Neural cell (in vitro differentiated cells): ENCODE measurements around the gene PLCD1. TPM values are rescaled to one million over a fixed set of nuclear protein-coding genes. Genes with fewer than 3 reads are reported as not detected.

Source experiments
- H2AFZ ChIP-seq: fragments of 200-600, 300-800 bp; sonication (generic), shearing (Covaris generic); 2 replicates; pipeline ENCODE4 v1.6.0; 2014; ENCODE audit warnings: low read depth, mild to moderate bottlenecking, antibody characterized with exemption, low read length, moderate library complexity
- H3F3A ChIP-seq: fragments of 200-600 bp; shearing (Covaris generic); 2 replicates; pipeline ENCODE4 v1.6.1; 2016; ENCODE audit warnings: mild to moderate bottlenecking, moderate library complexity, mixed read lengths, antibody characterized with exemption, low read length; ENCODE audit not compliant: insufficient read depth, poor library complexity, severe bottlenecking
- H3K27ac ChIP-seq: fragments of 200-600, 300-800 bp; sonication (generic), shearing (Covaris generic); 2 replicates; pipeline ENCODE4 v1.5.1; 2014; ENCODE audit warnings: mild to moderate bottlenecking, low read length, moderate library complexity
- H3K27me3 ChIP-seq: fragments of 300-800, 200-600 bp; sonication (generic), shearing (Covaris generic); 2 replicates; pipeline ENCODE4 v1.6.0; 2014; ENCODE audit warnings: mild to moderate bottlenecking, low read depth, low read length, moderate library complexity; ENCODE audit not compliant: insufficient read depth
- H3K36me3 ChIP-seq: fragments of 300-800, 200-600 bp; sonication (generic), shearing (Covaris generic); 2 replicates; pipeline ENCODE4 v1.5.1; 2014; ENCODE audit warnings: mild to moderate bottlenecking, antibody characterized with exemption, low read length, moderate library complexity; ENCODE audit not compliant: insufficient read depth
- H3K4me2 ChIP-seq: fragments of 300-800, 200-600 bp; sonication (generic), shearing (Covaris generic); 2 replicates; pipeline ENCODE4 v1.6.0; 2014; ENCODE audit warnings: mild to moderate bottlenecking, low read length
- H3K4me3 ChIP-seq: fragments of 300-800, 200-600 bp; sonication (generic), shearing (Covaris generic); 2 replicates; pipeline ENCODE4 v1.5.1; 2014; ENCODE audit warnings: mild to moderate bottlenecking, low read length, moderate library complexity
- H3K79me2 ChIP-seq: fragments of 200-600 bp; shearing (Covaris generic); replicated peaks from 2 replicates; pipeline ENCODE4 v1.6.0; 2014; ENCODE audit warnings: mild to moderate bottlenecking, low read length, moderate library complexity; ENCODE audit not compliant: insufficient read depth
- H3K9ac ChIP-seq: fragments of 300-800, 200-600 bp; sonication (generic), shearing (Covaris generic); 2 replicates; pipeline ENCODE4 v1.6.1; 2016; ENCODE audit warnings: mild to moderate bottlenecking, low read length, mixed read lengths
- H3K9me2 ChIP-seq: fragments of 200-600 bp; shearing (Covaris generic); 2 replicates; pipeline ENCODE4 v1.6.1; 2016; ENCODE audit warnings: mild to moderate bottlenecking, low read length, mixed read lengths; ENCODE audit not compliant: insufficient read depth
- H3K9me3 ChIP-seq: fragments of 200-600, 300-800 bp; sonication (generic), shearing (Covaris generic); 2 replicates; pipeline ENCODE4 v1.6.1; 2016; ENCODE audit warnings: mild to moderate bottlenecking, mixed run types, low read length, moderate library complexity, mixed read lengths
- H4K20me1 ChIP-seq: fragments of 200-600 bp; shearing (Covaris generic); 2 replicates; pipeline ENCODE4 v1.6.1; 2016; ENCODE audit warnings: mild to moderate bottlenecking, mixed run types; ENCODE audit not compliant: insufficient read depth
- EP300 ChIP-seq: fragments of 450-650 bp; conservative IDR thresholded peaks from 2 replicates; pipeline ENCODE4 v1.6.1; 2014; ENCODE audit warnings: antibody characterized with exemption, mild to moderate bottlenecking, moderate library complexity; ENCODE audit not compliant: poor library complexity, severe bottlenecking
- EZH2 ChIP-seq: fragments of 200-600, 300-800 bp; shearing (Covaris generic), sonication (generic); IDR thresholded peaks from 2 replicates; pipeline ENCODE4 v1.6.1; 2014; ENCODE audit warnings: antibody characterized with exemption, low read length, borderline replicate concordance, mild to moderate bottlenecking; ENCODE audit not compliant: insufficient read depth, poor library complexity, severe bottlenecking
- MXI1 ChIP-seq: fragments of 450-650 bp; conservative IDR thresholded peaks from 2 replicates; pipeline ENCODE4 v1.6.1; 2014; ENCODE audit warnings: antibody characterized with exemption, mild to moderate bottlenecking; ENCODE audit not compliant: poor library complexity, severe bottlenecking
- POLR2AphosphoS5 ChIP-seq: IDR thresholded peaks from 2 replicates; pipeline ENCODE4 v1.6.1; 2012
- RAD21 ChIP-seq: fragments of 450-650 bp; conservative IDR thresholded peaks from 2 replicates; pipeline ENCODE4 v1.6.1; 2014; ENCODE audit warnings: antibody characterized with exemption, mild to moderate bottlenecking, moderate library complexity
- SMC3 ChIP-seq: fragments of 450-650 bp; conservative IDR thresholded peaks from 2 replicates; pipeline ENCODE4 v1.6.1; 2014; ENCODE audit warnings: antibody characterized with exemption, mild to moderate bottlenecking, moderate library complexity; ENCODE audit not compliant: poor library complexity
- TAF1 ChIP-seq: IDR thresholded peaks from 2 replicates; pipeline ENCODE4 v1.6.1; 2012; ENCODE audit warnings: low read depth
- polyA plus RNA-seq: library from polyadenylated mRNA; depleted of rRNA; stranded (reverse); fragments of >200 nt; gene quantifications from 2 replicates; pipeline ENCODE4 v1.2.3, GENCODE V29; 2014
- TF ChIP-seq, protein P1 (sequence below): fragments of 450-650 bp; IDR thresholded peaks from 2 replicates; pipeline ENCODE4 v1.5.1; 2014; ENCODE audit warnings: antibody characterized with exemption, mild to moderate bottlenecking, moderate library complexity; ENCODE audit not compliant: poor library complexity, severe bottlenecking
- TF ChIP-seq, protein P2 (sequence below): IDR thresholded peaks from 2 replicates; pipeline ENCODE4 v1.6.1; 2012; ENCODE audit warnings: borderline replicate concordance

The PLCD1 gene
- polyA plus RNA-seq, 1 donor from 2014 or later: 4.6 TPM

DNA sequence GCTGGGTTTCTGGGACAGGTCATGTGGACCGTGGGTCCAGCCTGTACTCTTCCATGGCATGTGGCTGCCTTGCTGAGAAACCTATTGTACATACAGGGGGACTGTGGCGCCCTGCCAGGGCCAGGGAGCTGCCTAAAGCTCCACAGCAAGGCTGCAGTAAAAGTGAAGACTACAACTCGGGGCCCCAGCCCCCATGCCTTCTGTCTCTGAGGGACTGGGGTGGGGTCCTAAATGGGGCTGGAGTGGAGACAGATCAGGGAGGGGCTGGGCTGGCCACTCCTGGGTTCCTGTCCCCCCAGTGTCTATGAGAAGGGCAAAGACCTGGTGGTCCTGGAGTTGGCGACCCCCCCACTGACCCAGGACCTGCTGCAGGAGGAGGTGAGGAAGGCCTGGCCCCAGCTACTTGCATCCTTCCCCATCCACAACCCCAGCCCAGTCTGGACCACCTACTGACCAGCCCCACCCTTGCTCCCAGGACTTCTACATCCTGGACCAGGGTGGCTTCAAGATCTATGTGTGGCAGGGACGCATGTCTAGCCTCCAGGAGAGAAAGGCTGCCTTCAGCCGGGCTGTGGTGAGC lies 31.6 kb downstream of the PLCD1 start:
- no peak for TF ChIP-seq TAF1
- no peak for TF ChIP-seq MXI1
- Histone ChIP-seq H3K9ac (no peak overlapping the region), H3F3A (no peaks in the 10 kb centered on the region), H2AFZ (no peak overlapping the region), H3K9me3 (no peaks in the 10 kb centered on the region), H3K79me2 (no peaks in the 10 kb centered on the region), H3K4me3 (no peak overlapping the region), H3K4me2 (no peak overlapping the region), H3K9me2 (no peaks in the 10 kb centered on the region), H3K27ac (no peak overlapping the region), H3K27me3 (peaks cover 3% of the 10 kb centered on the region), H3K36me3 (no peaks in the 10 kb centered on the region), H4K20me1 (no peaks in the 10 kb centered on the region)

- H4K20me1 ChIP-seq: no peaks in the 10 kb centered on the region
- H3K9me2 ChIP-seq: no peaks in the 10 kb centered on the region
- TF ChIP-seq, protein P1, sequence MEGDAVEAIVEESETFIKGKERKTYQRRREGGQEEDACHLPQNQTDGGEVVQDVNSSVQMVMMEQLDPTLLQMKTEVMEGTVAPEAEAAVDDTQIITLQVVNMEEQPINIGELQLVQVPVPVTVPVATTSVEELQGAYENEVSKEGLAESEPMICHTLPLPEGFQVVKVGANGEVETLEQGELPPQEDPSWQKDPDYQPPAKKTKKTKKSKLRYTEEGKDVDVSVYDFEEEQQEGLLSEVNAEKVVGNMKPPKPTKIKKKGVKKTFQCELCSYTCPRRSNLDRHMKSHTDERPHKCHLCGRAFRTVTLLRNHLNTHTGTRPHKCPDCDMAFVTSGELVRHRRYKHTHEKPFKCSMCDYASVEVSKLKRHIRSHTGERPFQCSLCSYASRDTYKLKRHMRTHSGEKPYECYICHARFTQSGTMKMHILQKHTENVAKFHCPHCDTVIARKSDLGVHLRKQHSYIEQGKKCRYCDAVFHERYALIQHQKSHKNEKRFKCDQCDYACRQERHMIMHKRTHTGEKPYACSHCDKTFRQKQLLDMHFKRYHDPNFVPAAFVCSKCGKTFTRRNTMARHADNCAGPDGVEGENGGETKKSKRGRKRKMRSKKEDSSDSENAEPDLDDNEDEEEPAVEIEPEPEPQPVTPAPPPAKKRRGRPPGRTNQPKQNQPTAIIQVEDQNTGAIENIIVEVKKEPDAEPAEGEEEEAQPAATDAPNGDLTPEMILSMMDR: no peak
- TF ChIP-seq MXI1 (no peak), EP300 (no peak), EZH2 (no peak), TAF1 (no peak), POLR2AphosphoS5 (no peak), RAD21 (no peak), SMC3 (no peak)
- TF ChIP-seq, protein P2, sequence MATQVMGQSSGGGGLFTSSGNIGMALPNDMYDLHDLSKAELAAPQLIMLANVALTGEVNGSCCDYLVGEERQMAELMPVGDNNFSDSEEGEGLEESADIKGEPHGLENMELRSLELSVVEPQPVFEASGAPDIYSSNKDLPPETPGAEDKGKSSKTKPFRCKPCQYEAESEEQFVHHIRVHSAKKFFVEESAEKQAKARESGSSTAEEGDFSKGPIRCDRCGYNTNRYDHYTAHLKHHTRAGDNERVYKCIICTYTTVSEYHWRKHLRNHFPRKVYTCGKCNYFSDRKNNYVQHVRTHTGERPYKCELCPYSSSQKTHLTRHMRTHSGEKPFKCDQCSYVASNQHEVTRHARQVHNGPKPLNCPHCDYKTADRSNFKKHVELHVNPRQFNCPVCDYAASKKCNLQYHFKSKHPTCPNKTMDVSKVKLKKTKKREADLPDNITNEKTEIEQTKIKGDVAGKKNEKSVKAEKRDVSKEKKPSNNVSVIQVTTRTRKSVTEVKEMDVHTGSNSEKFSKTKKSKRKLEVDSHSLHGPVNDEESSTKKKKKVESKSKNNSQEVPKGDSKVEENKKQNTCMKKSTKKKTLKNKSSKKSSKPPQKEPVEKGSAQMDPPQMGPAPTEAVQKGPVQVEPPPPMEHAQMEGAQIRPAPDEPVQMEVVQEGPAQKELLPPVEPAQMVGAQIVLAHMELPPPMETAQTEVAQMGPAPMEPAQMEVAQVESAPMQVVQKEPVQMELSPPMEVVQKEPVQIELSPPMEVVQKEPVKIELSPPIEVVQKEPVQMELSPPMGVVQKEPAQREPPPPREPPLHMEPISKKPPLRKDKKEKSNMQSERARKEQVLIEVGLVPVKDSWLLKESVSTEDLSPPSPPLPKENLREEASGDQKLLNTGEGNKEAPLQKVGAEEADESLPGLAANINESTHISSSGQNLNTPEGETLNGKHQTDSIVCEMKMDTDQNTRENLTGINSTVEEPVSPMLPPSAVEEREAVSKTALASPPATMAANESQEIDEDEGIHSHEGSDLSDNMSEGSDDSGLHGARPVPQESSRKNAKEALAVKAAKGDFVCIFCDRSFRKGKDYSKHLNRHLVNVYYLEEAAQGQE: no peak
- no peaks in the 10 kb centered on the region for H3K36me3 ChIP-seq
- H3K9ac ChIP-seq: no peak overlapping the region
- H3K79me2 ChIP-seq: no peaks in the 10 kb centered on the region
- H3K27ac ChIP-seq: no peak overlapping the region
- H3K27me3 ChIP-seq: peaks cover 3% of the 10 kb centered on the region
- H3K9me3 ChIP-seq: no peaks in the 10 kb centered on the region
- H3K4me2 ChIP-seq: no peak overlapping the region
- no peak overlapping the region for H3K4me3 ChIP-seq
- no peaks in the 10 kb centered on the region for H3F3A ChIP-seq
- no peak overlapping the region for H2AFZ ChIP-seq
Observed at GRCh38 chr3:37997342-37997741, 32.1 kb downstream of the PLCD1 start.

DNA sequence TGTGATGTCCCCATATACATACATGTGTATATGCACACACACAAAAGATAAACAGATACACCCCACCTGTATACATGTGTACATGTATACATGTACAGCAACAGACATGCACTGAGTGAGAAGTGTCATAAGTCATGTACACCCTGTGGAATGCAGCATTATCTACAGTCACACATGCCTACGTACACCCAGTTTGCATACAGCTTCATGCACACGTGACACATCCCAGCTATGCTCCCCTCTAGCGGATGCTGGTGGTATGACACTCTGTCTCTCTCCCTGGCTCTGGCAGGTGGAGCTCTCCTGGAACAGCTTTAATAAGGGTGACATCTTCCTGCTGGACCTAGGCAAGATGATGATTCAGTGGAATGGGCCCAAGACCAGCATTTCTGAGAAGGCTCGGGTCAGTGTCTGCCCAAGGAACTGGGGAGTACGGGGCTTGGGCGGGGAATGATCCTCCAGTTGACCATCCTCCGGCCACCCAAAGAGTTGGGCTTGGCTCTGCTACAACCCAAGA lies 32.6 kb downstream of the PLCD1 start:
- TF ChIP-seq EZH2: no peak
- TF ChIP-seq, protein P1: peak; percentile 78
- TF ChIP-seq SMC3: peak; percentile 59
- TF ChIP-seq RAD21: peak; percentile 57
- Histone ChIP-seq H3K9ac (no peak overlapping the region), H3K27ac (no peak overlapping the region), H2AFZ (no peak overlapping the region), H3K27me3 (peaks cover 3% of the 10 kb centered on the region), H3K79me2 (no peaks in the 10 kb centered on the region), H3F3A (no peaks in the 10 kb centered on the region), H3K4me3 (no peak overlapping the region), H3K9me3 (no peaks in the 10 kb centered on the region), H3K9me2 (no peaks in the 10 kb centered on the region), H3K36me3 (no peaks in the 10 kb centered on the region), H4K20me1 (no peaks in the 10 kb centered on the region), H3K4me2 (no peak overlapping the region)
